Caco-2 (cell line): ENCODE data around the gene STAP2. TPM values are rescaled to one million over a fixed set of nuclear protein-coding genes. Genes with fewer than 3 reads are reported as not detected.

Experiments used
- BruUV-seq: library from RNA; stranded (reverse); fragments of 400-500 nt; replicated peaks from 2 replicates; lab custom pipeline; 2021; lab: Mats Ljungman, UMichigan
- CTCF ChIA-PET: fragments of 300-600 bp; sonication (Branson Sonifier 250); formaldehyde crosslinking; loops from one replicate; lab custom pipeline; 2022; ENCODE audit warnings: antibody characterized with exemption; lab: Charles Lee
- POLR2A ChIA-PET: fragments of 300-600 bp; sonication (Branson Sonifier 250); formaldehyde crosslinking; loops from one replicate; lab custom pipeline; 2022; ENCODE audit warnings: antibody characterized with exemption; lab: Charles Lee
- DNase-seq, 2 experiments: peaks; one replicate each; pipeline versions ENCODE4 v3.0.0 to v3.0.0-alpha.2; 2020 to 2022
- H3K27me3 ChIP-seq: replicated peaks from 2 replicates; pipeline ENCODE4 v1.6.0; 2011; ENCODE audit warnings: low read length; ENCODE audit not compliant: control insufficient read depth, insufficient read depth
- H3K36me3 ChIP-seq: 2 replicates; pipeline ENCODE4 v1.5.1; 2011; ENCODE audit warnings: low read length; ENCODE audit not compliant: control insufficient read depth, insufficient read depth
- H3K4me1 ChIP-seq: fragments of 250-450 bp; sonication (Bioruptor Pico); 2 replicates; pipeline ENCODE4 v1.5.1; 2020; ENCODE audit warnings: mild to moderate bottlenecking
- H3K4me3 ChIP-seq: 2 replicates; pipeline ENCODE4 v1.5.1; 2011; ENCODE audit warnings: low read depth, mild to moderate bottlenecking, control low read depth, low read length
- H3K9me3 ChIP-seq: fragments of 250-450 bp; sonication (Bioruptor Pico); 2 replicates; pipeline ENCODE4 v1.5.1; 2020; ENCODE audit warnings: mild to moderate bottlenecking, moderate library complexity
- H3K27ac Mint-ChIP-seq: one replicate; pipeline ENCODE4 v1.8.0; 2022; ENCODE audit warnings: mixed read lengths; ENCODE audit not compliant: unreplicated experiment
- H3K27me3 Mint-ChIP-seq: one replicate; pipeline ENCODE4 v1.8.0; 2022; ENCODE audit warnings: mixed read lengths; ENCODE audit not compliant: insufficient read depth, unreplicated experiment
- H3K36me3 Mint-ChIP-seq: one replicate; pipeline ENCODE4 v1.8.0; 2022; ENCODE audit warnings: mild to moderate bottlenecking, mixed read lengths; ENCODE audit not compliant: insufficient read depth, unreplicated experiment
- H3K4me1 Mint-ChIP-seq: one replicate; pipeline ENCODE4 v1.8.0; 2022; ENCODE audit warnings: low read depth, mixed read lengths; ENCODE audit not compliant: unreplicated experiment
- H3K4me3 Mint-ChIP-seq: one replicate; pipeline ENCODE4 v1.8.0; 2022; ENCODE audit warnings: mild to moderate bottlenecking, moderate library complexity, mixed read lengths; ENCODE audit not compliant: unreplicated experiment
- H3K9me3 Mint-ChIP-seq: one replicate; pipeline ENCODE4 v1.8.0; 2022; ENCODE audit warnings: mixed read lengths; ENCODE audit not compliant: unreplicated experiment
- CTCF ChIP-seq, 2 experiments: fragments of 200-600 bp in 1 of 2; IDR thresholded peaks; 1 replicate in 1 of 2; 2 replicates in 1 of 2; pipeline versions ENCODE4 v1.5.1 to v1.8.0; 2011 to 2022; ENCODE audit warnings: antibody characterized with exemption in 1 of 2, control low read depth in 1 of 2, inconsistent platforms in 1 of 2, low read depth in 1 of 2, low read length in 1 of 2, mild to moderate bottlenecking in 1 of 2, moderate library complexity in 1 of 2; ENCODE audit not compliant: insufficient read depth in 1 of 2, severe bottlenecking in 1 of 2, unreplicated experiment in 1 of 2
- intact Hi-C: fragments of 100-400 bp; cut with micrococcal nuclease; formaldehyde crosslinking; loops from one replicate; pipeline ENCODE4 v1.10.0; 2022; ENCODE audit not compliant: unreplicated experiment
- total RNA-seq: library from RNA; stranded (reverse); gene quantifications from 2 replicates; pipeline ENCODE4 v1.2.3, GENCODE V29; 2022

STAP2 gene
- total RNA-seq, 1 experiment from 2014 or later = 71.6 TPM

GRCh38 chr19:4373013-4373367 lies 34.4 kb upstream of the STAP2 start:
- Mint-ChIP-seq H3K27ac (peak overlapping the region; percentile 70), H3K9me3 (no peaks in the 10 kb centered on the region), H3K4me3 (no peak overlapping the region), H3K4me1 (peaks cover 17% of the 10 kb centered on the region), H3K27me3 (no peaks in the 10 kb centered on the region), H3K36me3 (peaks cover 59% of the 10 kb centered on the region)
- intact Hi-C loops = no loop called here
- H3K36me3 ChIP-seq = no peaks in the 10 kb centered on the region; the same call in 1 of the 2 replicates
- TF ChIP-seq CTCF (IDR thresholded peaks at IDR 0.05; ENCODE audit: insufficient read depth in 1 of 2, low read depth in 1 of 2, low read length in 1 of 2, severe bottlenecking in 1 of 2, unreplicated experiment in 1 of 2) = no peak
- ChIA-PET CTCF (no interaction called here), POLR2A (no interaction called here)
- H3K27me3 ChIP-seq = no peaks in the 10 kb centered on the region
- DNase-seq = no peak
- no TSS peak for BruUV-seq
- H3K9me3 ChIP-seq = no peaks in the 10 kb centered on the region
- peaks cover 40% of the 10 kb centered on the region for H3K4me1 ChIP-seq
- H3K4me3 ChIP-seq = no peak overlapping the region

GRCh38 chr19:4372165-4373012 lies 33.8 kb upstream of the STAP2 start:
- no TSS peak for BruUV-seq
- no peaks in the 10 kb centered on the region for H3K27me3 ChIP-seq
- no peaks in the 10 kb centered on the region for H3K9me3 Mint-ChIP-seq
- H3K4me3 ChIP-seq = no peak overlapping the region
- POLR2A ChIA-PET = no interaction called here
- no peak for TF ChIP-seq CTCF (IDR thresholded peaks at IDR 0.05; ENCODE audit: insufficient read depth in 1 of 2, low read depth in 1 of 2, low read length in 1 of 2, severe bottlenecking in 1 of 2, unreplicated experiment in 1 of 2)
- peaks cover 38% of the 10 kb centered on the region for H3K4me1 ChIP-seq
- H3K27me3 Mint-ChIP-seq = no peaks in the 10 kb centered on the region
- peaks cover 1% of the 10 kb centered on the region for H3K36me3 ChIP-seq
- intact Hi-C loops = no loop called here
- peaks cover 17% of the 10 kb centered on the region for H3K4me1 Mint-ChIP-seq
- CTCF ChIA-PET = no interaction called here
- H3K27ac Mint-ChIP-seq = peak overlapping the region; percentile 70
- no peak overlapping the region for H3K4me3 Mint-ChIP-seq
- no peaks in the 10 kb centered on the region for H3K9me3 ChIP-seq
- no peak for DNase-seq
- peaks cover 65% of the 10 kb centered on the region for H3K36me3 Mint-ChIP-seq

- Mint-ChIP-seq H3K27me3 (no peaks in the 10 kb centered on the region), H3K27ac (peak overlapping the region; percentile 70), H3K36me3 (peaks cover 74% of the 10 kb centered on the region), H3K4me3 (no peak overlapping the region), H3K9me3 (no peaks in the 10 kb centered on the region), H3K4me1 (peaks cover 14% of the 10 kb centered on the region)
- Histone ChIP-seq H3K36me3 (peaks cover 2% of the 10 kb centered on the region), H3K4me3 (no peak overlapping the region), H3K9me3 (no peaks in the 10 kb centered on the region), H3K27me3 (no peaks in the 10 kb centered on the region), H3K4me1 (peaks cover 29% of the 10 kb centered on the region)
- intact Hi-C loops = no loop called here
- POLR2A ChIA-PET = no interaction called here
- BruUV-seq = no TSS peak
- no peak for TF ChIP-seq CTCF (IDR thresholded peaks at IDR 0.05; ENCODE audit: insufficient read depth in 1 of 2, low read depth in 1 of 2, low read length in 1 of 2, severe bottlenecking in 1 of 2, unreplicated experiment in 1 of 2)
- CTCF ChIA-PET = no interaction called here
- no peak for DNase-seq
Measured at GRCh38 chr19:4371247-4372164, 32.9 kb upstream of the STAP2 start.
